Measurements from ENCODE around the gene PDK2.
A peak's percentile ranks its signal among the peaks of the same experiment; 100 is the strongest.

PDK2 gene

DNA sequence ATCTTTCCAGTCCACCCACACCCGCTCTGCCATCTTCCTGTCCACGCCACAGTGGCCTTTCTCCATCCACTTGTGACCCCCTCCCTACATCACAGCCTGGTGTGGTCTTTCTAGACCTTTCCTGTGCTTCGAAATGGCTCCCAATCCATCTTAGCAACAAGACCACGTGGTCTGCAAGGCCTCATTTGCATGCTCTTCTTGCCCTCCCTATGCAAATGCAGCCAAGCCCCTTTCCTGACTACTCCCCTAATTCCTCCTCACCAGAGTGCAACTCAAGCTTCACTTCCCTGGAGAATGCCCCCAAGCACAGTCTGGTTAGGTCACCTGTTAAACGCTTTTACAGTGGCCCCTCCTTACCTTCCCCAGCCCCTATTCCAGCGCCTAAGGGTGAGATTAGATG, 49.2 kb downstream of the PDK2 start:
- H3K4me3 Mint-ChIP-seq, result no peak overlapping the region
- H3K9me3 Mint-ChIP-seq, result no peaks in the 10 kb centered on the region
- no peaks in the 10 kb centered on the region for H3K27me3 Mint-ChIP-seq (ENCODE audit: low read depth)
- H3K36me3 Mint-ChIP-seq (ENCODE audit: low read depth), result peaks cover 58% of the 10 kb centered on the region
- H3K4me1 Mint-ChIP-seq, result peaks cover 28% of the 10 kb centered on the region
- TF ChIP-seq, protein P1, sequence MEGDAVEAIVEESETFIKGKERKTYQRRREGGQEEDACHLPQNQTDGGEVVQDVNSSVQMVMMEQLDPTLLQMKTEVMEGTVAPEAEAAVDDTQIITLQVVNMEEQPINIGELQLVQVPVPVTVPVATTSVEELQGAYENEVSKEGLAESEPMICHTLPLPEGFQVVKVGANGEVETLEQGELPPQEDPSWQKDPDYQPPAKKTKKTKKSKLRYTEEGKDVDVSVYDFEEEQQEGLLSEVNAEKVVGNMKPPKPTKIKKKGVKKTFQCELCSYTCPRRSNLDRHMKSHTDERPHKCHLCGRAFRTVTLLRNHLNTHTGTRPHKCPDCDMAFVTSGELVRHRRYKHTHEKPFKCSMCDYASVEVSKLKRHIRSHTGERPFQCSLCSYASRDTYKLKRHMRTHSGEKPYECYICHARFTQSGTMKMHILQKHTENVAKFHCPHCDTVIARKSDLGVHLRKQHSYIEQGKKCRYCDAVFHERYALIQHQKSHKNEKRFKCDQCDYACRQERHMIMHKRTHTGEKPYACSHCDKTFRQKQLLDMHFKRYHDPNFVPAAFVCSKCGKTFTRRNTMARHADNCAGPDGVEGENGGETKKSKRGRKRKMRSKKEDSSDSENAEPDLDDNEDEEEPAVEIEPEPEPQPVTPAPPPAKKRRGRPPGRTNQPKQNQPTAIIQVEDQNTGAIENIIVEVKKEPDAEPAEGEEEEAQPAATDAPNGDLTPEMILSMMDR (IDR thresholded peaks at IDR 0.05; ENCODE audit: unreplicated experiment in 3 of 3), result no peak
- no peak overlapping the region for H3K27ac Mint-ChIP-seq

DNA sequence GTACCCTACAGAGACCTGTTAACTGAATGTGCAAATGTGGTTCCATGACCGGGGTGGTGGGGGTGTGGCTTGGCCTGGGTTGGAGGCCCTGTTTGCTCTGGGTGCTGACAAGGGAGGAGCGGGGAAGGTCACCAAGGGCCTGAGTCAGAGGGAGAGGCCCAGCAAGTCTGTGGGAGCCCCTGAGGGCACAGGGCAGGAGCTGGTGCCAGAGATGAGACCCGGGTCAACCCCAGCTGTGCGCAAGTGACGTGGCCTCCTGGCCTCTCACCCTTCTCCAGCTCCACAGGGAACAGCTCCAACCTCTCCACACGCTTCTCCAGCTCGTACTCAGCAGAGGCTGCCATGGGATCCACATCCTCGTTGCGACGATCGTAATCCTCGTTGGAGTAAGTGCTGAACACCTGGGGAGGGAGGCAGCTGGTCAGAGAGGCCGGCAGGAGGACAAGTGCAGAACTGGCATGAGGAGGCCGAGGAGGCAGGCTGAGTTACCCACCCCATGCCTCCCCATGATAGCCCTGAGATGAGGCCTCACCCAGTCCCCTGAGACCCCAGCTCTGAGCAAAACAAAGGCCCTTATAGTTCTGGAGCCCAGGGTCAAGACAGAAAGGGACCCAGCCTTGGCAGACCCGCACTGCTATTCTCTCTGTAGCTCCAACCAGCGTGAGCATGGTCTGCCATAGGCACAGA, 49.8 kb downstream of the PDK2 start:
- Mint-ChIP-seq H3K4me1 (peaks cover 28% of the 10 kb centered on the region), H3K9me3 (no peaks in the 10 kb centered on the region), H3K36me3 (ENCODE audit: low read depth) (peaks cover 51% of the 10 kb centered on the region), H3K4me3 (peak overlapping the region; percentile 49 to 75 (median 50)), H3K27me3 (ENCODE audit: low read depth) (no peaks in the 10 kb centered on the region), H3K27ac (peak overlapping the region in 1 of 3 experiments; percentile 26)
- TF ChIP-seq, protein P1 (IDR thresholded peaks at IDR 0.05; ENCODE audit: unreplicated experiment in 3 of 3), result no peak

DNA sequence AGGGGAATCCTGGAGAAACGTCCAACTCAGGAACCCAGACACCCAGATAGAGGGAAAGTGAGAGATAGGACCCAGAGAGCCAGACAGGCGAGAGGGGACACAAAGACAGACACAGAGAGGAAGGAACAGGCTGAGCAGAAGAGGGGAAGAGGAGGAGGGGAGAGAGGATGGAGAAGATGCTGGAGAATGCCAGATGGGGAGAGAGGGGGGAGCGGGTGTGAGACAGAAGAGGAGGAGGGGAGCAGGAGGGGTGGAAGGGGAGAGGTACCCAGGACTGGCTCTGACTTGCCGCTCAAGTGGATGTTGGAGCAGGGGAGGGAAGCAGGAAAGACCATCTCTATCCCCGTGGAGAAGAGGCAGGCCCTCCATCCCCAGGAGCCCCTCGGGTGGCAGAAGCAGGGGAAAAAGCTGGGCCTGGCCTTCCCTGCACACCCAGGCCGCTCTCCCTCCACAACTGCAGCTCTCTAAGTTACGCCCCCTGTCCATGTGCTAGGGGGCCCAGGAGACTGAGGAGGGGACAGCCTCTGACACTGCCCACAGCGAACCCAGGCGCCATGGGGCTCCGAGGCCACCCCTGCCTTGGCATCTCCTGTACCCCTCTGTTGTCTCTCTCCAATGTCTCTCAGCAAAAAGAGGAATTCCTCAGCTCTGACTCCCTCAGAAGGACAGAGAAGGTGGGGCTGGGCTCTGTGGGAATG, 50.5 kb downstream of the PDK2 start:
- TF ChIP-seq, protein P1 (IDR thresholded peaks at IDR 0.05; ENCODE audit: unreplicated experiment in 3 of 3), result no peak
- Mint-ChIP-seq H3K4me3 (peak overlapping the region; percentile 49 to 75 (median 50)), H3K36me3 (ENCODE audit: low read depth) (peaks cover 45% of the 10 kb centered on the region), H3K27me3 (ENCODE audit: low read depth) (no peaks in the 10 kb centered on the region), H3K9me3 (no peaks in the 10 kb centered on the region), H3K27ac (peak overlapping the region in 1 of 3 experiments; percentile 26), H3K4me1 (peaks cover 28% of the 10 kb centered on the region)

DNA sequence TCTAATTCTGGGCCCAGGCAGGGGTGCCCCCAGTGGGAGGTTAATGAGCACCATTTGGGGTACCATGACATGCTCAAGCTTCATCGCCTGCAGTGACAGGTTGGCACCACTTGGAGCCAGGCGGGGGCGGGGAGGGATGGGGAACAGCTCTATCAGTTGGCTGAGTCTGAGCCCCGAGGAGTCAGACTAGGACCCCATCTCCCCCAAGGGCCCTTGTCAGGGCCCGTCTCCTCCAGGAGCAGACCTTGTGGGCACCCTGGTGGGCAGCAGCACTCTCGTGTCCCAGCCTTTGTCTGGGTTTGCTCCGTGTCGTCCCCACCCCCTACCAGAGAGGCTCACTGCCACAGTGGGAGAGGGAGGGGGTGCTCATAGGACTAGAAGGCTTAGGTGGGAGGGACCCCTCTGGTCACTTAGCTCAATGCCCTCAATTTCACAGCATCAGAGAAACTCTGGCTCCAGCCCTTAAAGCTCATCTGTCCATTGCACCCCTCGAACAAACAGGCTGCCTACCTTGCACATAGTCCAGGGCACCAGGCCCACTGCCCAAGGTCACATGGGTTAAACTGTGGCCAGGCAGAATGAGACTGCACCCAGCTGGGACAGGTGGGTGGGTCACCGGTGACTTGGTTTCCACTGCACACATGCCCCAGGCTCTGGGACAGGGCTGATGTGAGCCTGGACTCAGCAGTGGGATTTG, 51.2 kb downstream of the PDK2 start:
- H3K4me1 Mint-ChIP-seq, result peaks cover 28% of the 10 kb centered on the region

DNA sequence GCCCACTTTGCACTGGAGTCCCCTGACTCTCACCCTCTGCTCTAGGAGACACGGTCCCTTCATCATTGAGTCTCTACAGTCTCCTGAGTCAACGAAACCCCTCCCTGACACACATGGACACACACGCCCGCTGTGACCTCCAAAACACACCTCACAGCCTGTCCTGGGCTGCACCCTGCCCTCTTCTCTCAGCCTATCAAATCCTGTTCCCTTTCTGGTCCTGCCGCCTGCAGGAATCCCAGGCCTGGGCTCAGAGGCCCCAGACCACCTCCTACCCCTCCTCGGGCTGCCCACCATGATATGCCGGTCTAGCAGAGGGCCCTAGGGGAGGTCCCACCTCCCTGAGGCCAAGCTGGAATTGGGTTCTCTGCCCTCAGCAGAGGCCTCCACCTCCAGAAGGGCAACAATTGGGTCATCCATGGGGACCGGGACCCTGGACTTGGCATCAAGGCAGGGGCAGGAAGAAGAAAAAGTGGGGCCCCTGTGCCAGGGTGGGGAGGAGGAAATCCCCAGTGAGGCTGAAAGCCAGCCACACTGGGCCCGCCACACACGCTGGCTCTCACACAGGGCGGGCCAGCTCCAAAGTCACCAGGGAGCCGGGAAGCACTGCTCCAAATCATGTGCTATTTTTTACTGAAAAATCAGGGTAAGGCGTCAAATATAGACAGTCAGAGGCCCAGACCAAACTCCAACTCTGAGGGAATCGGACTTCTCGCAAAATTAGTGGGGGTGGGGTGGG, 51.9 kb downstream of the PDK2 start:
- TF ChIP-seq, protein P1 (IDR thresholded peaks at IDR 0.05; ENCODE audit: unreplicated experiment in 3 of 3), result no peak
- Mint-ChIP-seq H3K4me1 (peaks cover 30% of the 10 kb centered on the region), H3K4me3 (peak overlapping the region; percentile 85 to 88 (median 87)), H3K36me3 (ENCODE audit: low read depth) (peaks cover 30% of the 10 kb centered on the region), H3K9me3 (no peaks in the 10 kb centered on the region), H3K27ac (peak overlapping the region; percentile 42 to 73 (median 51)), H3K27me3 (ENCODE audit: low read depth) (peaks cover under 1% of the 10 kb centered on the region)

More for the DNA sequence above, 51.2 kb downstream of the PDK2 start:
- TF ChIP-seq, protein P1 (IDR thresholded peaks at IDR 0.05; ENCODE audit: unreplicated experiment in 3 of 3), result no peak
- H3K36me3 Mint-ChIP-seq (ENCODE audit: low read depth), result peaks cover 38% of the 10 kb centered on the region
- H3K27ac Mint-ChIP-seq, result peak overlapping the region in 1 of 3 experiments; percentile 51
- peak overlapping the region; percentile 85 to 88 (median 87) for H3K4me3 Mint-ChIP-seq
- no peaks in the 10 kb centered on the region for H3K27me3 Mint-ChIP-seq (ENCODE audit: low read depth)
- H3K9me3 Mint-ChIP-seq, result no peaks in the 10 kb centered on the region
